SK-N-SH (cell line): ENCODE measurements around the gene AKAP6. TPM values are rescaled to one million over a fixed set of nuclear protein-coding genes. Genes with fewer than 3 reads are reported as not detected.
A peak's percentile ranks its signal among the peaks of the same experiment; 100 is the strongest.

Experiments
- CTCF ChIA-PET: fragments of 300-600, 350-600 bp; formaldehyde crosslinking; extraction: SDS; loops from one replicate; lab custom pipeline; 2021; lab: Yijun Ruan, JAX
- POLR2A ChIA-PET: fragments of 350-600 bp; sonication (Branson Sonifier 250); formaldehyde crosslinking; extraction: SDS; loops from one replicate; lab custom pipeline; 2020; ENCODE audit warnings: antibody characterized with exemption, inconsistent platforms; lab: Yijun Ruan, JAX
- DNase-seq: peaks from one replicate; pipeline ENCODE4 v3.0.0; 2012
- H2AFZ ChIP-seq: fragments of 200-600 bp; sonication (generic); 2 replicates; pipeline ENCODE4 v1.8.1; 2016; ENCODE audit warnings: antibody characterized with exemption, mild to moderate bottlenecking, low read depth
- H3F3A ChIP-seq: fragments of 200-600 bp; sonication (generic); replicated peaks from 2 replicates; pipeline ENCODE3; 2016; ENCODE audit warnings: antibody characterized with exemption, mild to moderate bottlenecking; ENCODE audit not compliant: insufficient read depth
- H3K27ac ChIP-seq, 2 experiments: fragments of 200-500 bp in 1 of 2; fragments of 200-600 bp in 1 of 2; sonication (Bioruptor generic) in 1 of 2; sonication (generic), shearing (Covaris generic) in 1 of 2; 2 replicates each; pipeline versions ENCODE4 v1.5.1 to v1.6.1; 2014 to 2016; ENCODE audit warnings: low read depth in 2 of 2, inconsistent platforms in 1 of 2, low read length in 1 of 2, mild to moderate bottlenecking in 1 of 2, mixed read lengths in 1 of 2
- H3K27me3 ChIP-seq: fragments of 200-600 bp; sonication (generic), shearing (Covaris generic); 2 replicates; pipeline ENCODE4 v1.6.1; 2016; ENCODE audit warnings: mixed run types; ENCODE audit not compliant: insufficient read depth
- H3K36me3 ChIP-seq, 2 experiments: fragments of 200-500 bp in 1 of 2; fragments of 200-600 bp in 1 of 2; sonication (Bioruptor generic) in 1 of 2; sonication (generic) in 1 of 2; replicated peaks in 1 of 2; 2 replicates each; pipeline versions ENCODE3 to v1.5.1; 2014 to 2016; ENCODE audit warnings: low read length in 1 of 2, mild to moderate bottlenecking in 1 of 2; ENCODE audit not compliant: insufficient read depth in 2 of 2, control insufficient read depth in 1 of 2
- H3K4me1 ChIP-seq, 2 experiments: fragments of 200-500 bp in 1 of 2; fragments of 200-600 bp in 1 of 2; sonication (Bioruptor generic) in 1 of 2; sonication (generic), shearing (Covaris generic) in 1 of 2; 2 replicates each; pipeline versions ENCODE4 v1.5.1 to v1.6.1; 2014 to 2016; ENCODE audit warnings: low read depth in 1 of 2, low read length in 1 of 2, mixed run types in 1 of 2; ENCODE audit not compliant: insufficient read depth in 2 of 2, control insufficient read depth in 1 of 2
- H3K4me2 ChIP-seq: fragments of 200-600 bp; sonication (generic), shearing (Covaris generic); 2 replicates; pipeline ENCODE4 v1.6.1; 2017; ENCODE audit warnings: mixed run types
- H3K4me3 ChIP-seq, 2 experiments: fragments of 200-500 bp in 1 of 2; fragments of 200-600 bp in 1 of 2; sonication (Bioruptor generic) in 1 of 2; sonication (generic), shearing (Covaris generic) in 1 of 2; 2 replicates each; pipeline versions ENCODE4 v1.5.1 to v1.8.1; 2014 to 2016; ENCODE audit warnings: low read depth in 2 of 2, inconsistent platforms in 1 of 2, low read length in 1 of 2, mild to moderate bottlenecking in 1 of 2, mixed read lengths in 1 of 2, moderate library complexity in 1 of 2
- H3K79me2 ChIP-seq: fragments of 200-600 bp; sonication (generic); 2 replicates; pipeline ENCODE4 v1.8.1; 2017; ENCODE audit warnings: mild to moderate bottlenecking; ENCODE audit not compliant: insufficient read depth
- H3K9ac ChIP-seq: fragments of 200-600 bp; sonication (generic); 2 replicates; pipeline ENCODE4 v1.6.1; 2017; ENCODE audit warnings: mixed run types
- H3K9me2 ChIP-seq: fragments of 200-600 bp; sonication (generic); 2 replicates; pipeline ENCODE4 v1.6.1; 2017; ENCODE audit warnings: mixed run types
- H3K9me3 ChIP-seq: fragments of 200-600 bp; sonication (generic); 2 replicates; pipeline ENCODE4 v1.6.1; 2017; ENCODE audit warnings: mixed run types, mild to moderate bottlenecking, moderate library complexity
- H4K20me1 ChIP-seq: fragments of 200-600 bp; sonication (generic); 2 replicates; pipeline ENCODE4 v1.6.1; 2017; ENCODE audit warnings: mild to moderate bottlenecking, mixed run types; ENCODE audit not compliant: insufficient read depth
- EP300 ChIP-seq, 2 experiments: IDR thresholded peaks; 2 replicates each; pipeline versions ENCODE4 v1.4.0 to v1.6.1; 2012; ENCODE audit warnings: borderline replicate concordance in 1 of 2, low read depth in 1 of 2, low read length in 1 of 2
- EZH2phosphoT487 ChIP-seq: fragments of 200-600 bp; sonication (generic); IDR thresholded peaks from 2 replicates; pipeline ENCODE4 v1.6.1; 2017; ENCODE audit warnings: low read depth, mixed run types, mild to moderate bottlenecking, antibody characterized with exemption, moderate library complexity, borderline replicate concordance
- FOSL2 ChIP-seq: IDR thresholded peaks from 2 replicates; pipeline ENCODE4 v1.4.0; 2012; ENCODE audit warnings: low read depth, mild to moderate bottlenecking, moderate library complexity, borderline replicate concordance
- FOXM1 ChIP-seq: IDR thresholded peaks from 2 replicates; pipeline ENCODE4 v1.4.0; 2012; ENCODE audit warnings: low read depth, mild to moderate bottlenecking
- GABPA ChIP-seq: IDR thresholded peaks from 2 replicates; pipeline ENCODE4 v1.4.0; 2012; ENCODE audit warnings: low read depth, mild to moderate bottlenecking
- IRF3 ChIP-seq: fragments of 150-350 bp; IDR thresholded peaks from 2 replicates; pipeline ENCODE4 v1.6.1; 2016; ENCODE audit warnings: mild to moderate bottlenecking, low read depth, low read length
- NFIC ChIP-seq: IDR thresholded peaks from 2 replicates; pipeline ENCODE4 v1.4.0; 2012; ENCODE audit warnings: borderline replicate concordance
- RXRA ChIP-seq: IDR thresholded peaks from 2 replicates; pipeline ENCODE4 v1.4.0; 2012; ENCODE audit warnings: low read depth, mild to moderate bottlenecking, borderline replicate concordance
- SIN3A ChIP-seq: IDR thresholded peaks from 2 replicates; pipeline ENCODE4 v1.6.1; 2012; ENCODE audit warnings: low read depth, mild to moderate bottlenecking, low read length, moderate library complexity, borderline replicate concordance
- TCF12 ChIP-seq: IDR thresholded peaks from 2 replicates; pipeline ENCODE4 v1.4.0; 2012
- WGBS: methylation state at CpG from one replicate; pipeline ENCODE4 v1.1.6; 2017; ENCODE audit warnings: low lambda C conversion rate; 5-methylcytosine and 5-hydroxymethylcytosine counted together
- polyA plus RNA-seq, 3 experiments: library from polyadenylated mRNA; depleted of rRNA; stranded (reverse); fragments of >200 nt; gene quantifications; 2 replicates each; pipeline ENCODE4 v1.2.3, GENCODE V29; 2012
- TF ChIP-seq, protein P1 (sequence below): IDR thresholded peaks from 2 replicates; pipeline ENCODE4 v1.4.0; 2012; ENCODE audit warnings: low read depth, borderline replicate concordance
- TF ChIP-seq, protein P2 (sequence below): IDR thresholded peaks from 2 replicates; pipeline ENCODE4 v1.6.1; 2012; ENCODE audit warnings: mild to moderate bottlenecking, low read depth, low read length, moderate library complexity
- TF ChIP-seq, protein P3 (sequence below): IDR thresholded peaks from 2 replicates; pipeline ENCODE4 v1.4.0; 2012; ENCODE audit warnings: low read depth

Gene AKAP6
- polyA plus RNA-seq, 1 of the 3 experiments (the other 2 are of a cell fraction), result 1.7 TPM

DNA sequence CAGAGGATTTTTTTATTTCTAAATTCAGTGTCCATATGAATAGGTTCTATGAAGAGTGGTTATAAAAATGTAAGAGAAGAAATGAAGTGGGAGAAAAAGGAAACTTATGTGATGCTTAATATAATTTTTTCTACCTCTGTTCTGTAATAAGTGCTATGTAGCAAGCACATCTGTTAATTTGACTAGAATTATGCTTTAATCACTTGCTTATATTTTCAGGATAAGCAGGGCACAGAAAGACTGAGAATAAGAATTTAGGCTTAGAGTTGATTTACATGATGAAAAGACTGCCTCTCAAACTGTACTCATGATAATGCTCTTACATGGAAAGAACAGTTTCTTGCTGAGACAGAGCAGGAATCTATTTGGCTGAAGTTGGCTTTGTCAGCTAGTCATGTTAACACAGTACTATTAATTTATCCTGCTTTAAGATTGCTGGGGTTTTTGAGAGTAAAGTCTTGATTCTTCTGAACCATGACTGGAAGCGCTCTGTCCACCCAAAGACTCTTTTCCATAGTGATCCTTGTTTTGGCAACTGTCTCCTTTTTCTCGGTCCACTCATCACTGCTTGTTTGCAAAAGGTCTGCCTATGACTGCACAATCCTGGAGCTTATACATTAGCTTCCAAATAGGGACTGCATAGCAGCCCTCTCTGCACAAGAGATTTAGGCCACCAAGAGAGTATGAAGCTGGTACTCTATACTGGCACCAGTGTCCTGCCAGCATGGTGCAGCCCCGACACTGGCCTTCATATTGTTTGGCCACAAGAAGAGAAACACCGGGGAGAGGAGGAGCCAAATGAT is 98.8 kb downstream of the AKAP6 start:
- POLR2A ChIA-PET, result no interaction called here
- DNase-seq, result no peak
- no peaks in the 10 kb centered on the region for H3K9me3 ChIP-seq
- H3K4me2 ChIP-seq, result peak overlapping the region; percentile 69; the same call in 1 of the 2 replicates
- peaks cover 25% of the 10 kb centered on the region for H3F3A ChIP-seq
- TF ChIP-seq SIN3A (no peak), EP300 (IDR thresholded peaks at IDR 0.05; ENCODE audit: borderline replicate concordance in 1 of 2, low read depth in 1 of 2, low read length in 1 of 2) (no peak)
- H3K4me1 ChIP-seq, result peaks cover 21 to 34% of the 10 kb centered on the region in 2 experiments; a peak in 3 of 4 replicates
- peak overlapping the region; percentile 74 to 79 for H3K27ac ChIP-seq
- H3K4me3 ChIP-seq, result no peak overlapping the region
- WGBS, result 72% methylated on average over 4 of the region's 4 CpGs
- H3K36me3 ChIP-seq, result no peaks in the 10 kb centered on the region
- peak overlapping the region; percentile 52; the same call in 1 of the 2 replicates for H3K9ac ChIP-seq
- 0 out of 2 replicates have a peak, but pooled peaks cover 6% of the 10 kb centered on the region for H3K79me2 ChIP-seq
- no peaks in the 10 kb centered on the region for H4K20me1 ChIP-seq
- no peaks in the 10 kb centered on the region for H3K9me2 ChIP-seq
- CTCF ChIA-PET, result interaction anchor here (1.0 to 1.3 kb wide), 8 partner anchors 10 to 978 kb away, joined by 3 read pairs; no protein-coding TSS in a partner anchor
- H2AFZ ChIP-seq, result peak overlapping the region; percentile 20; the same call in 1 of the 2 replicates
- no peaks in the 10 kb centered on the region for H3K27me3 ChIP-seq

DNA sequence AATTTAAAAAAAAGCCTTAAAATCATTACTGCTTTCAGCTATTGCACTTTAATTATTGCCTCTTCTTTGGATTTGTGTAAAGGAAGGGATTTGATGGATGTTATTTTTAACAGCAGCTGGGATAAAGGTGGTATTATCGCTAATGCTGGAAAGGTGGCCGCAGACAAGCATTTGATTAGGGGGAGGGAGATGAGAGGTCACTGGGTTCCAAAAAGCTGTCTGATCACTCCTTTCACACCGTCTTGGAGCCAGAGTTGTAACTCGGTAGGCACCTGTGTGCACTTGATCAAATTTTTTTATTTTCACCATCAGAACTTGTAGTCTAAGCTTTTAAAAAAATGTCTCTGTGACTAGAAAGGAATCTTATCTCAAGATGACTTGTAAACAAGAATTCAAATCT is 99.8 kb downstream of the AKAP6 start:
- peak overlapping the region; percentile 20; the same call in 1 of the 2 replicates for H2AFZ ChIP-seq
- H3K9ac ChIP-seq, result peak overlapping the region; percentile 52; the same call in 1 of the 2 replicates
- no peaks in the 10 kb centered on the region for H3K9me3 ChIP-seq
- no peak overlapping the region for H3K4me3 ChIP-seq
- no peaks in the 10 kb centered on the region for H3K27me3 ChIP-seq
- WGBS, result 81% methylated on average over 4 of the region's 4 CpGs
- ChIA-PET CTCF (interaction anchor here (0.6 to 1.9 kb wide), 11 partner anchors 9 to 1061 kb away, joined by 3 to 6 read pairs (median 3); no protein-coding TSS in a partner anchor), POLR2A (no interaction called here)
- no peaks in the 10 kb centered on the region for H3K9me2 ChIP-seq
- H3K79me2 ChIP-seq, result 0 out of 2 replicates have a peak, but pooled peaks cover 6% of the 10 kb centered on the region
- no peaks in the 10 kb centered on the region for H3K36me3 ChIP-seq
- no peak for DNase-seq
- peak overlapping the region in 1 of 2 experiments; percentile 74; a peak in 2 of 4 replicates for H3K27ac ChIP-seq
- H3K4me2 ChIP-seq, result peak overlapping the region; percentile 69; the same call in 1 of the 2 replicates
- TF ChIP-seq, protein P1, sequence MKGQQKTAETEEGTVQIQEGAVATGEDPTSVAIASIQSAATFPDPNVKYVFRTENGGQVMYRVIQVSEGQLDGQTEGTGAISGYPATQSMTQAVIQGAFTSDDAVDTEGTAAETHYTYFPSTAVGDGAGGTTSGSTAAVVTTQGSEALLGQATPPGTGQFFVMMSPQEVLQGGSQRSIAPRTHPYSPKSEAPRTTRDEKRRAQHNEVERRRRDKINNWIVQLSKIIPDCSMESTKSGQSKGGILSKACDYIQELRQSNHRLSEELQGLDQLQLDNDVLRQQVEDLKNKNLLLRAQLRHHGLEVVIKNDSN, result no peak
- no peak for TF ChIP-seq EP300 (IDR thresholded peaks at IDR 0.05; ENCODE audit: borderline replicate concordance in 1 of 2, low read depth in 1 of 2, low read length in 1 of 2)
- TF ChIP-seq IRF3, result no peak
- TF ChIP-seq NFIC, result no peak
- TF ChIP-seq, protein P2, sequence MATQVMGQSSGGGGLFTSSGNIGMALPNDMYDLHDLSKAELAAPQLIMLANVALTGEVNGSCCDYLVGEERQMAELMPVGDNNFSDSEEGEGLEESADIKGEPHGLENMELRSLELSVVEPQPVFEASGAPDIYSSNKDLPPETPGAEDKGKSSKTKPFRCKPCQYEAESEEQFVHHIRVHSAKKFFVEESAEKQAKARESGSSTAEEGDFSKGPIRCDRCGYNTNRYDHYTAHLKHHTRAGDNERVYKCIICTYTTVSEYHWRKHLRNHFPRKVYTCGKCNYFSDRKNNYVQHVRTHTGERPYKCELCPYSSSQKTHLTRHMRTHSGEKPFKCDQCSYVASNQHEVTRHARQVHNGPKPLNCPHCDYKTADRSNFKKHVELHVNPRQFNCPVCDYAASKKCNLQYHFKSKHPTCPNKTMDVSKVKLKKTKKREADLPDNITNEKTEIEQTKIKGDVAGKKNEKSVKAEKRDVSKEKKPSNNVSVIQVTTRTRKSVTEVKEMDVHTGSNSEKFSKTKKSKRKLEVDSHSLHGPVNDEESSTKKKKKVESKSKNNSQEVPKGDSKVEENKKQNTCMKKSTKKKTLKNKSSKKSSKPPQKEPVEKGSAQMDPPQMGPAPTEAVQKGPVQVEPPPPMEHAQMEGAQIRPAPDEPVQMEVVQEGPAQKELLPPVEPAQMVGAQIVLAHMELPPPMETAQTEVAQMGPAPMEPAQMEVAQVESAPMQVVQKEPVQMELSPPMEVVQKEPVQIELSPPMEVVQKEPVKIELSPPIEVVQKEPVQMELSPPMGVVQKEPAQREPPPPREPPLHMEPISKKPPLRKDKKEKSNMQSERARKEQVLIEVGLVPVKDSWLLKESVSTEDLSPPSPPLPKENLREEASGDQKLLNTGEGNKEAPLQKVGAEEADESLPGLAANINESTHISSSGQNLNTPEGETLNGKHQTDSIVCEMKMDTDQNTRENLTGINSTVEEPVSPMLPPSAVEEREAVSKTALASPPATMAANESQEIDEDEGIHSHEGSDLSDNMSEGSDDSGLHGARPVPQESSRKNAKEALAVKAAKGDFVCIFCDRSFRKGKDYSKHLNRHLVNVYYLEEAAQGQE, result no peak
- no peak for TF ChIP-seq FOSL2
- TF ChIP-seq TCF12, result no peak
- TF ChIP-seq FOXM1, result no peak
- TF ChIP-seq EZH2phosphoT487, result no peak
- no peak for TF ChIP-seq RXRA
- TF ChIP-seq, protein P3, sequence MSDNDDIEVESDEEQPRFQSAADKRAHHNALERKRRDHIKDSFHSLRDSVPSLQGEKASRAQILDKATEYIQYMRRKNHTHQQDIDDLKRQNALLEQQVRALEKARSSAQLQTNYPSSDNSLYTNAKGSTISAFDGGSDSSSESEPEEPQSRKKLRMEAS, result no peak
- TF ChIP-seq GABPA, result no peak
- H4K20me1 ChIP-seq, result no peaks in the 10 kb centered on the region
- H3F3A ChIP-seq, result peaks cover 25% of the 10 kb centered on the region
- peaks cover 21 to 41% of the 10 kb centered on the region in 2 experiments; a peak in 3 of 4 replicates for H3K4me1 ChIP-seq
